ENCODE data around the gene MIOX. TPM values are rescaled to one million over a fixed set of nuclear protein-coding genes. Genes with fewer than 3 reads are reported as not detected.

MIOX gene
- total and polyA plus RNA-seq, 2 donors (not counting 3 experiments of a cell fraction or from before 2014, with no cell fraction given), result not detected

- Histone ChIP-seq H3K4me2 (ENCODE audit: insufficient read depth, low read length) (no peak overlapping the region), H2AFZ (ENCODE audit: low read depth, low read length) (no peak overlapping the region), H3K27ac (ENCODE audit: insufficient read depth, low read depth, low read length) (no peak overlapping the region), H4K20me1 (replicated peaks; ENCODE audit: control insufficient read depth, extremely low read depth, insufficient read depth, low read length) (no peaks in the 10 kb centered on the region), H3K36me3 (ENCODE audit: control insufficient read depth in 2 of 2, extremely low read depth in 1 of 2, insufficient read depth in 2 of 2, low read length in 2 of 2) (no peaks in the 10 kb centered on the region), H3K4me3 (replicated peaks in 1 of 3; ENCODE audit: insufficient read depth in 1 of 3, low read depth in 1 of 3, low read length in 3 of 3) (no peak overlapping the region), H3K9ac (replicated peaks; ENCODE audit: extremely low read depth, insufficient read depth, low read length) (no peak overlapping the region), H3K4me1 (ENCODE audit: control insufficient read depth, extremely low read depth, insufficient read depth, low read length) (no peaks in the 10 kb centered on the region), H3K9me3 (replicated peaks; ENCODE audit: control insufficient read depth, insufficient read depth, low read length) (no peaks in the 10 kb centered on the region), H3K79me2 (ENCODE audit: control insufficient read depth, insufficient read depth, low read length) (no peaks in the 10 kb centered on the region), H3K9me1 (replicated peaks; ENCODE audit: control insufficient read depth, extremely low read depth, insufficient read depth, low read length) (no peaks in the 10 kb centered on the region), H3K27me3 (ENCODE audit: control insufficient read depth in 2 of 2, insufficient read depth in 2 of 2, low read length in 2 of 2) (peaks cover 10 to 22% of the 10 kb centered on the region in 2 experiments)
- intact Hi-C loops (cut with micrococcal nuclease) (no loop called here), dilution Hi-C loops (cut with MboI; ENCODE audit: extremely low pct_ligation_motif_present, low sequenced_read_pairs) (no loop called here)
- no peak for FAIRE-seq
- DNase-seq (ENCODE audit: low read depth, low spot score), result no peak
- CTCF ChIA-PET, result interaction anchor here (0.7 to 2.6 kb wide), 2 partner anchors 14 to 244 kb away, joined by 4 to 17 read pairs; no protein-coding TSS in a partner anchor
- POLR2A ChIA-PET, result no interaction called here
- TF ChIP-seq EZH2 (IDR thresholded peaks at IDR 0.05; ENCODE audit: borderline replicate concordance, low read depth, low read length, severe bottlenecking) (no peak), CTCF (IDR thresholded peaks at IDR 0.05; ENCODE audit: extremely low read depth in 1 of 2, insufficient read depth in 1 of 2, low read depth in 1 of 2, low read length in 2 of 2) (no peak), POLR2AphosphoS5 (IDR thresholded peaks at IDR 0.05; ENCODE audit: insufficient read depth, low read depth, low read length) (no peak), POLR2A (IDR thresholded peaks at IDR 0.05; ENCODE audit: low read depth, low read length) (no peak), FOS (IDR thresholded peaks at IDR 0.05; ENCODE audit: borderline replicate concordance, insufficient read depth, low read length) (no peak)
- BruUV-seq (replicated peaks), result no TSS peak
Observed at GRCh38 chr22:50483977-50484853, 2.4 kb upstream of the MIOX start.
